Measurements from ENCODE around the gene OTOP1.
A peak's percentile ranks its signal among the peaks of the same experiment; 100 is the strongest.
"Not testable (repeated sequence)": the region's sequence is repeated elsewhere in the genome, so short reads cannot be mapped to it uniquely, and the experiment has no call there.

Gene OTOP1

DNA sequence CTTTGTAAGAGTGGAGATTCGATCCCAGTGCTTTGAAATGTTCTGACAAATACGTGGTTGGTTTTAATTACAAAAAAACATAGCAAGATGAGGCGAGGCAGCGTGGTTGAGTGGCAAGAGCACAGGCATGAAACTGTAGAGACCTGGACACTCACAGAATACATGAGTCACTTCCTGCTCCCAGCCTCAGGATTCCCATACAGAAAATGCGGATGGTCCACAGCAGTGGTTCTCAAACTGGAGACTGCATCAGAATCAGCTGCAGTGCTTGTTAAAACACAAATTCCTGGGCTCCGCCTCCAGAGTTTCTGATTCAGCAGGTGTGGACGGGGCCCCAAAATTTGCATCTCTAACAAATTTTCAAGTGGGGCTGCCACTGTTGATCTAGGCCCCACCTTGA is 10.1 kb downstream of the OTOP1 start:
- Histone ChIP-seq H3K9me3 (ENCODE audit: severe bottlenecking) (no peaks in the 10 kb centered on the region), H3K4me3 (ENCODE audit: severe bottlenecking) (no peak overlapping the region), H3K27me3 (ENCODE audit: insufficient read depth, poor library complexity, severe bottlenecking) (peaks cover 3% of the 10 kb centered on the region), H3K27ac (ENCODE audit: poor library complexity, severe bottlenecking) (no peak overlapping the region), H3K4me1 (ENCODE audit: insufficient read depth, poor library complexity, severe bottlenecking) (no peaks in the 10 kb centered on the region), H3K36me3 (ENCODE audit: low read depth) (no peaks in the 10 kb centered on the region)
- DNase-seq (ENCODE audit: low spot score) (no peak), ATAC-seq (ENCODE audit: low read depth) (no peak)
- no peak for TF ChIP-seq CTCF (IDR thresholded peaks at IDR 0.05; ENCODE audit: poor library complexity, severe bottlenecking)

GRCh38 chr4:4213674-4214073 is 13.1 kb downstream of the OTOP1 start:
- H3K27ac ChIP-seq (ENCODE audit: poor library complexity, severe bottlenecking); H3K4me1 ChIP-seq (ENCODE audit: insufficient read depth, poor library complexity, severe bottlenecking); H3K27me3 ChIP-seq (ENCODE audit: insufficient read depth, poor library complexity, severe bottlenecking); H3K36me3 ChIP-seq (ENCODE audit: low read depth); DNase-seq (ENCODE audit: low spot score); ATAC-seq (ENCODE audit: low read depth); H3K4me3 ChIP-seq (ENCODE audit: severe bottlenecking); H3K9me3 ChIP-seq (ENCODE audit: severe bottlenecking): not testable (repeated sequence)

GRCh38 chr4:4206204-4206603 is 20.5 kb downstream of the OTOP1 start:
- no peak for TF ChIP-seq CTCF (IDR thresholded peaks at IDR 0.05; ENCODE audit: poor library complexity, severe bottlenecking)
- H3K36me3 ChIP-seq (ENCODE audit: low read depth), result no peaks in the 10 kb centered on the region
- no peaks in the 10 kb centered on the region for H3K4me1 ChIP-seq (ENCODE audit: insufficient read depth, poor library complexity, severe bottlenecking)
- no peak overlapping the region for H3K27ac ChIP-seq (ENCODE audit: poor library complexity, severe bottlenecking)
- ATAC-seq (ENCODE audit: low read depth) (no peak), DNase-seq (ENCODE audit: low spot score) (no peak)
- H3K4me3 ChIP-seq (ENCODE audit: severe bottlenecking), result no peak overlapping the region
- peaks cover 8% of the 10 kb centered on the region for H3K27me3 ChIP-seq (ENCODE audit: insufficient read depth, poor library complexity, severe bottlenecking)
- H3K9me3 ChIP-seq (ENCODE audit: severe bottlenecking), result no peaks in the 10 kb centered on the region

- Histone ChIP-seq H3K4me1 (ENCODE audit: insufficient read depth, poor library complexity, severe bottlenecking) (no peaks in the 10 kb centered on the region), H3K4me3 (ENCODE audit: severe bottlenecking) (no peak overlapping the region), H3K9me3 (ENCODE audit: severe bottlenecking) (no peaks in the 10 kb centered on the region), H3K27ac (ENCODE audit: poor library complexity, severe bottlenecking) (no peak overlapping the region), H3K36me3 (ENCODE audit: low read depth) (no peaks in the 10 kb centered on the region), H3K27me3 (ENCODE audit: insufficient read depth, poor library complexity, severe bottlenecking) (peaks cover 8% of the 10 kb centered on the region)
- DNase-seq (ENCODE audit: low spot score), result no peak
- no peak for TF ChIP-seq CTCF (IDR thresholded peaks at IDR 0.05; ENCODE audit: poor library complexity, severe bottlenecking)
- no peak for ATAC-seq (ENCODE audit: low read depth)
Observed at GRCh38 chr4:4204401-4204745, 22.4 kb downstream of the OTOP1 start.

- TF ChIP-seq CTCF (IDR thresholded peaks at IDR 0.05; ENCODE audit: poor library complexity, severe bottlenecking), result no peak
Observed at GRCh38 chr4:4203688-4204400, 22.9 kb downstream of the OTOP1 start.

More at GRCh38 chr4:4203688-4204400, 22.9 kb downstream of the OTOP1 start:
- H3K36me3 ChIP-seq (ENCODE audit: low read depth), result no peaks in the 10 kb centered on the region
- H3K27ac ChIP-seq (ENCODE audit: poor library complexity, severe bottlenecking), result no peak overlapping the region
- peaks cover 8% of the 10 kb centered on the region for H3K27me3 ChIP-seq (ENCODE audit: insufficient read depth, poor library complexity, severe bottlenecking)
- no peaks in the 10 kb centered on the region for H3K4me1 ChIP-seq (ENCODE audit: insufficient read depth, poor library complexity, severe bottlenecking)
- ATAC-seq (ENCODE audit: low read depth) (0 out of 3 replicates have a peak, but pooled peaks have one; percentile 23), DNase-seq (ENCODE audit: low spot score) (no peak)
- H3K9me3 ChIP-seq (ENCODE audit: severe bottlenecking), result no peaks in the 10 kb centered on the region
- H3K4me3 ChIP-seq (ENCODE audit: severe bottlenecking), result no peak overlapping the region
